CD4-positive, alpha-beta T cell (primary cell): ENCODE measurements around the gene SLC4A1. TPM values are rescaled to one million over a fixed set of nuclear protein-coding genes. Genes with fewer than 3 reads are reported as not detected.

ENCODE experiments used
- ATAC-seq: fragments of 200-7000 bp; cut with Tn5 transposase; one replicate; pipeline ENCODE4 v1.10.0; 2022; ENCODE audit warnings: mild to moderate bottlenecking; ENCODE audit not compliant: poor library complexity
- CTCF ChIA-PET: fragments of 350-600 bp; sonication (Branson Sonifier 250); formaldehyde crosslinking; loops from one replicate; lab custom pipeline; 2021; ENCODE audit warnings: antibody characterized with exemption, inconsistent platforms; lab: Charles Lee
- POLR2A ChIA-PET: fragments of 350-600 bp; sonication (Branson Sonifier 250); formaldehyde crosslinking; loops from one replicate; lab custom pipeline; 2021; ENCODE audit warnings: antibody characterized with exemption, inconsistent platforms; lab: Charles Lee
- DNase-seq, 14 experiments: peaks; one replicate each; pipeline ENCODE4 v3.0.0-alpha.2; 2013 to 2020; ENCODE audit warnings: mixed read lengths in 2 of 14
- H3K27ac ChIP-seq, 2 donors: one replicate each; pipeline versions ENCODE4 v1.5.1 to v1.7.0; 2013; ENCODE audit warnings: low read length in 2 of 2, low read depth in 1 of 2, mild to moderate bottlenecking in 1 of 2
- H3K27me3 ChIP-seq, 2 experiments: 1 replicate in 1 of 2; 2 replicates in 1 of 2; pipeline versions ENCODE4 v1.6.1 to v1.7.0; 2013; ENCODE audit warnings: low read length in 2 of 2, control low read depth in 1 of 2, mild to moderate bottlenecking in 1 of 2, moderate library complexity in 1 of 2; ENCODE audit not compliant: insufficient read depth in 2 of 2, control insufficient read depth in 1 of 2
- H3K36me3 ChIP-seq: one replicate; pipeline ENCODE4 v1.6.1; 2013; ENCODE audit warnings: low read length, control low read depth; ENCODE audit not compliant: insufficient read depth
- H3K4me1 ChIP-seq: one replicate; pipeline ENCODE4 v1.6.1; 2013; ENCODE audit warnings: low read length, control low read depth; ENCODE audit not compliant: insufficient read depth
- H3K4me3 ChIP-seq: one replicate; pipeline ENCODE4 v1.5.1; 2013; ENCODE audit warnings: mild to moderate bottlenecking, low read length, moderate library complexity
- H3K9me3 ChIP-seq, 2 experiments: 1 replicate in 1 of 2; 2 replicates in 1 of 2; pipeline versions ENCODE4 v1.6.1 to v1.7.0; 2013; ENCODE audit warnings: low read length in 2 of 2, mild to moderate bottlenecking in 2 of 2, control low read depth in 1 of 2, moderate library complexity in 1 of 2; ENCODE audit not compliant: control insufficient read depth in 1 of 2, insufficient read depth in 1 of 2
- H3K27ac Mint-ChIP-seq: one replicate; pipeline ENCODE4 v1.8.0; 2020; ENCODE audit warnings: mixed read lengths
- H3K27me3 Mint-ChIP-seq: one replicate; pipeline ENCODE4 v1.8.0; 2021; ENCODE audit warnings: mixed read lengths
- H3K36me3 Mint-ChIP-seq: one replicate; pipeline ENCODE4 v1.8.0; 2021; ENCODE audit warnings: low read depth, mixed read lengths
- H3K4me1 Mint-ChIP-seq: one replicate; pipeline ENCODE4 v1.8.0; 2021; ENCODE audit warnings: low read depth, mixed read lengths
- H3K4me3 Mint-ChIP-seq: one replicate; pipeline ENCODE4 v1.8.0; 2020; ENCODE audit warnings: mild to moderate bottlenecking, mixed read lengths
- H3K9me3 Mint-ChIP-seq: one replicate; pipeline ENCODE4 v1.8.0; 2020; ENCODE audit warnings: mixed read lengths
- intact Hi-C, 2 experiments: fragments of 100-400 bp; cut with DNase I in 1 of 2; cut with micrococcal nuclease in 1 of 2; formaldehyde crosslinking; loops; one replicate each; pipeline versions ENCODE4 v1.15.1 to v1.9.0; 2023 to 2025; cut with DNase I, micrococcal nuclease
- total RNA-seq, 174 experiments: library from RNA in 2 of 174; stranded (reverse) in 2 of 174; gene quantifications; one replicate each; pipeline ENCODE4 v1.2.3 and lab custom pipeline; 2021 to 2026
- TF ChIP-seq, protein P1 (sequence below): fragments of 200-600 bp; IDR thresholded peaks from one replicate; pipeline ENCODE4 v1.8.0; 2022; ENCODE audit warnings: antibody characterized with exemption, mild to moderate bottlenecking

SLC4A1 gene
- total RNA-seq, 2 experiments from 2014 or later, result not detected

- Mint-ChIP-seq H3K4me1 (peaks cover 62% of the 10 kb centered on the region), H3K27me3 (no peaks in the 10 kb centered on the region), H3K27ac (peak overlapping the region; percentile 86), H3K4me3 (peak overlapping the region; percentile 84), H3K36me3 (peaks cover 72% of the 10 kb centered on the region), H3K9me3 (no peaks in the 10 kb centered on the region)
- Histone ChIP-seq H3K4me1 (peaks cover 69% of the 10 kb centered on the region), H3K27me3 (no peaks in the 10 kb centered on the region), H3K9me3 (no peaks in the 10 kb centered on the region), H3K4me3 (peak overlapping the region; percentile 71), H3K27ac (peak overlapping the region; percentile 62 to 66), H3K36me3 (peaks cover 35% of the 10 kb centered on the region)
- ChIA-PET CTCF (interaction anchor here (0.8 to 2.5 kb wide), 11 partner anchors 8 to 132 kb away, joined by 3 to 30 read pairs (median 7); partner anchors contain the start of genes GRN, HDAC5, SLC25A39 and TMUB2), POLR2A (interaction anchor here (0.6 to 10.5 kb wide), 13 partner anchors 7 to 137 kb away, joined by 3 to 181 read pairs (median 35); partner anchors contain the start of genes ATXN7L3, HDAC5, RUNDC3A and SLC25A39)
- ATAC-seq (no peak), DNase-seq (no peak)
- intact Hi-C loops, result loop anchor here (1.0 to 2.0 kb wide), 2 partner anchors 8 to 19 kb away; partner anchors contain the start of gene ATXN7L3 (in 1 of the 2)
- TF ChIP-seq, protein P1, sequence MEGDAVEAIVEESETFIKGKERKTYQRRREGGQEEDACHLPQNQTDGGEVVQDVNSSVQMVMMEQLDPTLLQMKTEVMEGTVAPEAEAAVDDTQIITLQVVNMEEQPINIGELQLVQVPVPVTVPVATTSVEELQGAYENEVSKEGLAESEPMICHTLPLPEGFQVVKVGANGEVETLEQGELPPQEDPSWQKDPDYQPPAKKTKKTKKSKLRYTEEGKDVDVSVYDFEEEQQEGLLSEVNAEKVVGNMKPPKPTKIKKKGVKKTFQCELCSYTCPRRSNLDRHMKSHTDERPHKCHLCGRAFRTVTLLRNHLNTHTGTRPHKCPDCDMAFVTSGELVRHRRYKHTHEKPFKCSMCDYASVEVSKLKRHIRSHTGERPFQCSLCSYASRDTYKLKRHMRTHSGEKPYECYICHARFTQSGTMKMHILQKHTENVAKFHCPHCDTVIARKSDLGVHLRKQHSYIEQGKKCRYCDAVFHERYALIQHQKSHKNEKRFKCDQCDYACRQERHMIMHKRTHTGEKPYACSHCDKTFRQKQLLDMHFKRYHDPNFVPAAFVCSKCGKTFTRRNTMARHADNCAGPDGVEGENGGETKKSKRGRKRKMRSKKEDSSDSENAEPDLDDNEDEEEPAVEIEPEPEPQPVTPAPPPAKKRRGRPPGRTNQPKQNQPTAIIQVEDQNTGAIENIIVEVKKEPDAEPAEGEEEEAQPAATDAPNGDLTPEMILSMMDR, result no peak
These were observed 50.1 kb downstream of the SLC4A1 start for GRCh38 chr17:44217738-44218343.

- CTCF ChIA-PET, result interaction anchor here (1.2 to 1.7 kb wide), 5 partner anchors 13 to 129 kb away, joined by 3 to 5 read pairs (median 3); partner anchors contain the start of genes GRN and HDAC5
- Mint-ChIP-seq H3K4me3 (peak overlapping the region; percentile 84), H3K36me3 (peaks cover 68% of the 10 kb centered on the region), H3K27me3 (no peaks in the 10 kb centered on the region), H3K4me1 (peaks cover 52% of the 10 kb centered on the region), H3K27ac (peak overlapping the region; percentile 86), H3K9me3 (no peaks in the 10 kb centered on the region)
- Histone ChIP-seq H3K27me3 (no peaks in the 10 kb centered on the region), H3K4me3 (peak overlapping the region; percentile 71), H3K27ac (peak overlapping the region; percentile 59 to 62), H3K4me1 (peaks cover 68% of the 10 kb centered on the region), H3K36me3 (peaks cover 43% of the 10 kb centered on the region), H3K9me3 (no peaks in the 10 kb centered on the region)
- no peak for ATAC-seq
- TF ChIP-seq, protein P1, result no peak
- intact Hi-C loops, result loop anchor here in 1 of 2 experiments (1.0 kb wide), 1 partner anchor 16 kb away; no protein-coding TSS in a partner anchor
- DNase-seq, result peak in 2 of 14 experiments; percentile 19 to 27
- POLR2A ChIA-PET, result interaction anchor here (0.9 to 10.5 kb wide), 13 partner anchors 8 to 1101 kb away, joined by 3 to 181 read pairs (median 8); partner anchors contain the start of genes ATXN7L3, GPATCH8, GRN and HDAC5
These were observed 51.2 kb downstream of the SLC4A1 start for GRCh38 chr17:44216694-44217093.

- peak overlapping the region; percentile 71 for H3K4me3 ChIP-seq
- Mint-ChIP-seq H3K4me1 (peaks cover 49% of the 10 kb centered on the region), H3K4me3 (peak overlapping the region; percentile 84), H3K27ac (peak overlapping the region; percentile 86), H3K27me3 (no peaks in the 10 kb centered on the region), H3K36me3 (peaks cover 68% of the 10 kb centered on the region), H3K9me3 (no peaks in the 10 kb centered on the region)
- CTCF ChIA-PET, result interaction anchor here (1.2 to 1.7 kb wide), 5 partner anchors 12 to 129 kb away, joined by 3 to 5 read pairs (median 3); partner anchors contain the start of genes GRN and HDAC5
- TF ChIP-seq, protein P1, result no peak
- POLR2A ChIA-PET, result interaction anchor here (0.9 to 10.5 kb wide), 13 partner anchors 9 to 1101 kb away, joined by 3 to 181 read pairs (median 8); partner anchors contain the start of genes ATXN7L3, GPATCH8, GRN and HDAC5
- DNase-seq, result peak in 11 of 14 experiments; percentile 32 to 80 (median 52)
- H3K9me3 ChIP-seq, result no peaks in the 10 kb centered on the region
- H3K4me1 ChIP-seq, result peaks cover 69% of the 10 kb centered on the region
- ATAC-seq, result peak; percentile 3
- intact Hi-C loops, result loop anchor here in 1 of 2 experiments (1.0 kb wide), 1 partner anchor 16 kb away; no protein-coding TSS in a partner anchor
- peak overlapping the region; percentile 59 to 62 for H3K27ac ChIP-seq
- no peaks in the 10 kb centered on the region for H3K27me3 ChIP-seq
- peaks cover 48% of the 10 kb centered on the region for H3K36me3 ChIP-seq
These were observed 51.8 kb downstream of the SLC4A1 start for GRCh38 chr17:44216173-44216572.
